DOHH2 (cell line): Measurements from ENCODE around the gene RPL18A.

ENCODE experiments used
- EZH2phosphoT487 ChIP-seq: fragments of 200-600 bp; sonication (generic); IDR thresholded peaks from 2 replicates; pipeline ENCODE4 v1.6.1; 2017; ENCODE audit warnings: borderline replicate concordance, mild to moderate bottlenecking, antibody characterized with exemption, low read length, moderate library complexity, mixed read lengths
- TF ChIP-seq, protein P1 (sequence below): fragments of 200-600 bp; sonication (generic); IDR thresholded peaks from one replicate; pipeline ENCODE4 v1.5.1; 2014; ENCODE audit warnings: antibody characterized with exemption, mild to moderate bottlenecking, low read depth, low read length; ENCODE audit not compliant: poor library complexity, severe bottlenecking

DNA sequence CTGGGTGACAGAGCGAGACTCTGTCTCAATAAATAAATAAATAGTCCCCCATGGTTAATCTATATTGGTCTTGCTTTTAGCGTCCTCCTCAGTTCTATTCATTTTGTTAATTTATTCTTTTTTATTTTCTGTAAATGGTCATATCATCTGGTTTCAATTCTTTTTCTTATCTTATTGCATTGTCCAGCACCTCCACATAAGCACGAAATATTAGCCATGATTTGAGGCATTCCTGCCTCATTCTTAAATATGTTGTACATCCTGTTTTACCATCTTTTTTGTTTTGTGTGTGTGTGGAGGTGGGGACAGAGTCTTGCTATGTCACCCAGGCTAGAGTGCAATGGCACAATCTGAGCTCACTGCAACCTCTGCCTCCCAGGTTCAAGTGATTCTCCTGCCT is 48.5 kb downstream of the RPL18A start:
- TF ChIP-seq, protein P1, sequence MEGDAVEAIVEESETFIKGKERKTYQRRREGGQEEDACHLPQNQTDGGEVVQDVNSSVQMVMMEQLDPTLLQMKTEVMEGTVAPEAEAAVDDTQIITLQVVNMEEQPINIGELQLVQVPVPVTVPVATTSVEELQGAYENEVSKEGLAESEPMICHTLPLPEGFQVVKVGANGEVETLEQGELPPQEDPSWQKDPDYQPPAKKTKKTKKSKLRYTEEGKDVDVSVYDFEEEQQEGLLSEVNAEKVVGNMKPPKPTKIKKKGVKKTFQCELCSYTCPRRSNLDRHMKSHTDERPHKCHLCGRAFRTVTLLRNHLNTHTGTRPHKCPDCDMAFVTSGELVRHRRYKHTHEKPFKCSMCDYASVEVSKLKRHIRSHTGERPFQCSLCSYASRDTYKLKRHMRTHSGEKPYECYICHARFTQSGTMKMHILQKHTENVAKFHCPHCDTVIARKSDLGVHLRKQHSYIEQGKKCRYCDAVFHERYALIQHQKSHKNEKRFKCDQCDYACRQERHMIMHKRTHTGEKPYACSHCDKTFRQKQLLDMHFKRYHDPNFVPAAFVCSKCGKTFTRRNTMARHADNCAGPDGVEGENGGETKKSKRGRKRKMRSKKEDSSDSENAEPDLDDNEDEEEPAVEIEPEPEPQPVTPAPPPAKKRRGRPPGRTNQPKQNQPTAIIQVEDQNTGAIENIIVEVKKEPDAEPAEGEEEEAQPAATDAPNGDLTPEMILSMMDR = no peak
- no peak for TF ChIP-seq EZH2phosphoT487
